ENCODE results near the gene PLEKHA7.
"Not testable (repeated sequence)": the region's sequence is repeated elsewhere in the genome, so short reads cannot be mapped to it uniquely, and the experiment has no call there.

Gene PLEKHA7

GRCh38 chr11:17000987-17001386 is 13.2 kb downstream of the PLEKHA7 start:
- CTCF ChIA-PET: no interaction called here
- DNase-seq (ENCODE audit: low read depth, low spot score): no peak
- no peak overlapping the region for H3K4me3 ChIP-seq (ENCODE audit: low read depth, low read length)
- no peak for TF ChIP-seq CTCF (IDR thresholded peaks at IDR 0.05; ENCODE audit: insufficient read depth, low read length, missing control alignments)
- POLR2A ChIA-PET: no interaction called here

GRCh38 chr11:17000253-17000652 is 14.0 kb downstream of the PLEKHA7 start:
- H3K4me3 ChIP-seq (ENCODE audit: low read depth, low read length); POLR2A ChIA-PET; CTCF ChIA-PET; DNase-seq (ENCODE audit: low read depth, low spot score): not testable (repeated sequence)

GRCh38 chr11:16999116-16999515 is 15.1 kb downstream of the PLEKHA7 start:
- TF ChIP-seq CTCF (IDR thresholded peaks at IDR 0.05; ENCODE audit: insufficient read depth, low read length, missing control alignments): no peak
- no peak for DNase-seq (ENCODE audit: low read depth, low spot score)
- H3K4me3 ChIP-seq (ENCODE audit: low read depth, low read length): no peak overlapping the region
- ChIA-PET POLR2A (no interaction called here), CTCF (no interaction called here)

- ChIA-PET POLR2A (no interaction called here), CTCF (no interaction called here)
- H3K4me3 ChIP-seq (ENCODE audit: low read depth, low read length): no peak overlapping the region
- TF ChIP-seq CTCF (IDR thresholded peaks at IDR 0.05; ENCODE audit: insufficient read depth, low read length, missing control alignments): no peak
- no peak for DNase-seq (ENCODE audit: low read depth, low spot score)
Measured at GRCh38 chr11:16997624-16998023, 16.6 kb downstream of the PLEKHA7 start.

- CTCF ChIA-PET: no interaction called here
- no peak for DNase-seq (ENCODE audit: low read depth, low spot score)
- TF ChIP-seq CTCF (IDR thresholded peaks at IDR 0.05; ENCODE audit: insufficient read depth, low read length, missing control alignments): no peak
- no peak overlapping the region for H3K4me3 ChIP-seq (ENCODE audit: low read depth, low read length)
- POLR2A ChIA-PET: no interaction called here
Measured at GRCh38 chr11:16993495-16993894, 20.7 kb downstream of the PLEKHA7 start.

GRCh38 chr11:16992846-16993245 is 21.4 kb downstream of the PLEKHA7 start:
- ChIA-PET POLR2A (no interaction called here), CTCF (no interaction called here)
- no peak for DNase-seq (ENCODE audit: low read depth, low spot score)
- no peak overlapping the region for H3K4me3 ChIP-seq (ENCODE audit: low read depth, low read length)
- TF ChIP-seq CTCF (IDR thresholded peaks at IDR 0.05; ENCODE audit: insufficient read depth, low read length, missing control alignments): no peak

GRCh38 chr11:16989554-16989953 is 24.7 kb downstream of the PLEKHA7 start:
- TF ChIP-seq CTCF (IDR thresholded peaks at IDR 0.05; ENCODE audit: insufficient read depth, low read length, missing control alignments): no peak
- H3K4me3 ChIP-seq (ENCODE audit: low read depth, low read length): no peak overlapping the region
- ChIA-PET CTCF (interaction anchor here (0.6 kb wide), 1 partner anchor 755 kb away, joined by 3 read pairs; no protein-coding TSS in a partner anchor), POLR2A (no interaction called here)
- no peak for DNase-seq (ENCODE audit: low read depth, low spot score)
